Measurements from ENCODE around the gene TOX2. TPM values are rescaled to one million over a fixed set of nuclear protein-coding genes. Genes with fewer than 3 reads are reported as not detected.

The TOX2 gene
- total and polyA plus RNA-seq, 2 of the 4 experiments (the other 2 are of a cell fraction), result 1.3 to 17.5 TPM

DNA sequence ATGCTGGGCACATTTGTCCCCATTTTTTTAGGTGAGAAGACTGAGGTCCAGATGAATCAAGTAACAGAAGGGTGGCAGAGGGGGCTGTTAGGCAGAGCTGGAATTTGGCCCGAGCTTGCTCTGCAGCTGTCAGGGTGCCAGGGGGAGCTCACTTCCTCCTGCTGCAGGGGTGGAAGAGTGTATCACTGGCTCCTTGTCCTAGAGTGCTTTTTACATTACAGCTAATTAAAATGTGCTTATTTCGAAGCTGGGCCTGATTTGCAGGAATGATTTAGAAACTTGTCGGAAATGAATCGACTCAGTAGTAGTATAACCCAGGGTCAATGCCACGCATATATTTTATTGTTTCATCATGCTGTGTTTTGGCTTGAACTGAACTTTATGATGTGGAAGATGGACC lies 11.1 kb downstream of the TOX2 start:
- no TSS peak for BruUV-seq (replicated peaks)
- Histone ChIP-seq H3K4me3 (ENCODE audit: insufficient read depth, low read depth, low read length) (no peak overlapping the region), H3K23ac (ENCODE audit: low read depth, low read length) (peak overlapping the region; percentile 2; the same call in 1 of the 2 replicates), H3K27ac (ENCODE audit: insufficient read depth, low read length) (0 out of 2 replicates have a peak overlapping the region, but pooled peaks have one; percentile 5), H4K5ac (ENCODE audit: low read depth, low read length) (no peak overlapping the region), H2AFZ (replicated peaks; ENCODE audit: low read length, poor library complexity) (no peak overlapping the region), H4K8ac (ENCODE audit: low read depth in 2 of 2, low read length in 2 of 2) (peak overlapping the region in 1 of 2 experiments; percentile 6; a peak in 2 of 4 replicates), H3K9me1 (ENCODE audit: insufficient read depth, low read length) (peaks cover 43% of the 10 kb centered on the region), H3K79me1 (ENCODE audit: low read depth in 1 of 2, low read length in 2 of 2) (peaks cover 56 to 93% of the 10 kb centered on the region in 2 experiments), H2BK15ac (ENCODE audit: low read depth, low read length) (no peak overlapping the region), H4K20me1 (ENCODE audit: insufficient read depth, low read length) (peaks cover 66% of the 10 kb centered on the region), H2BK120ac (ENCODE audit: low read depth, low read length) (peak overlapping the region; percentile 47; the same call in 1 of the 2 replicates), H2AK5ac (ENCODE audit: low read depth, low read length) (peak overlapping the region; percentile 33; the same call in 1 of the 2 replicates), H2BK5ac (ENCODE audit: low read depth, low read length, poor library complexity, severe bottlenecking) (no peak overlapping the region), H2BK20ac (ENCODE audit: low read depth, low read length) (peak overlapping the region; percentile 65; the same call in 1 of the 2 replicates), H2AK9ac (replicated peaks; ENCODE audit: low read depth, low read length, poor library complexity) (no peak overlapping the region), H3K56ac (ENCODE audit: extremely low read depth, insufficient read depth, low read length) (no peak overlapping the region), H3K4me1 (ENCODE audit: control insufficient read depth, insufficient read depth, low read length) (peaks cover 14% of the 10 kb centered on the region), H3K27me3 (ENCODE audit: control insufficient read depth, insufficient read depth, low read length) (no peaks in the 10 kb centered on the region), H3K4me2 (ENCODE audit: low read depth, low read length) (0 out of 2 replicates have a peak overlapping the region, but pooled peaks have one; percentile 21), H3K9ac (ENCODE audit: low read depth, low read length) (no peak overlapping the region), H4K91ac (ENCODE audit: insufficient read depth, low read depth, low read length) (peak overlapping the region; percentile 43; the same call in 1 of the 2 replicates), H3K18ac (ENCODE audit: low read depth, low read length) (no peak overlapping the region), H3K9me3 (ENCODE audit: control insufficient read depth, insufficient read depth, low read length) (no peaks in the 10 kb centered on the region), H3K4ac (ENCODE audit: low read depth, low read length) (peak overlapping the region; percentile 37; the same call in 1 of the 2 replicates), H3K14ac (replicated peaks; ENCODE audit: low read depth, low read length) (peak overlapping the region; percentile 82), H3K36me3 (ENCODE audit: control insufficient read depth, insufficient read depth, low read length) (0 out of 2 replicates have a peak, but pooled peaks cover 1% of the 10 kb centered on the region)
- DNase-seq, result peak; percentile 58
- TF ChIP-seq RFX5 (IDR thresholded peaks at IDR 0.05; ENCODE audit: low read depth, low read length) (no peak), NFE2L2 (IDR thresholded peaks at IDR 0.05; ENCODE audit: low read depth, low read length) (no peak), RAD21 (IDR thresholded peaks at IDR 0.05; ENCODE audit: low read length) (peak; percentile 22; the same call in 1 of the 2 replicates), MXI1 (IDR thresholded peaks at IDR 0.05; ENCODE audit: borderline replicate concordance, low read depth, low read length) (no peak), SMC3 (IDR thresholded peaks at IDR 0.05; ENCODE audit: low read depth, low read length) (0 out of 2 replicates have a peak, but pooled peaks have one; percentile 4), BHLHE40 (IDR thresholded peaks at IDR 0.05; ENCODE audit: low read depth, low read length) (0 out of 2 replicates have a peak, but pooled peaks have one; percentile 24), MAZ (IDR thresholded peaks at IDR 0.05; ENCODE audit: borderline replicate concordance, low read depth, low read length) (no peak)
- TF ChIP-seq, protein P1, sequence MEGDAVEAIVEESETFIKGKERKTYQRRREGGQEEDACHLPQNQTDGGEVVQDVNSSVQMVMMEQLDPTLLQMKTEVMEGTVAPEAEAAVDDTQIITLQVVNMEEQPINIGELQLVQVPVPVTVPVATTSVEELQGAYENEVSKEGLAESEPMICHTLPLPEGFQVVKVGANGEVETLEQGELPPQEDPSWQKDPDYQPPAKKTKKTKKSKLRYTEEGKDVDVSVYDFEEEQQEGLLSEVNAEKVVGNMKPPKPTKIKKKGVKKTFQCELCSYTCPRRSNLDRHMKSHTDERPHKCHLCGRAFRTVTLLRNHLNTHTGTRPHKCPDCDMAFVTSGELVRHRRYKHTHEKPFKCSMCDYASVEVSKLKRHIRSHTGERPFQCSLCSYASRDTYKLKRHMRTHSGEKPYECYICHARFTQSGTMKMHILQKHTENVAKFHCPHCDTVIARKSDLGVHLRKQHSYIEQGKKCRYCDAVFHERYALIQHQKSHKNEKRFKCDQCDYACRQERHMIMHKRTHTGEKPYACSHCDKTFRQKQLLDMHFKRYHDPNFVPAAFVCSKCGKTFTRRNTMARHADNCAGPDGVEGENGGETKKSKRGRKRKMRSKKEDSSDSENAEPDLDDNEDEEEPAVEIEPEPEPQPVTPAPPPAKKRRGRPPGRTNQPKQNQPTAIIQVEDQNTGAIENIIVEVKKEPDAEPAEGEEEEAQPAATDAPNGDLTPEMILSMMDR (conservative IDR thresholded peaks at IDR 0.05; ENCODE audit: low read depth, low read length), result 0 out of 2 replicates have a peak, but pooled peaks have one; percentile 8
- TF ChIP-seq, protein P2, sequence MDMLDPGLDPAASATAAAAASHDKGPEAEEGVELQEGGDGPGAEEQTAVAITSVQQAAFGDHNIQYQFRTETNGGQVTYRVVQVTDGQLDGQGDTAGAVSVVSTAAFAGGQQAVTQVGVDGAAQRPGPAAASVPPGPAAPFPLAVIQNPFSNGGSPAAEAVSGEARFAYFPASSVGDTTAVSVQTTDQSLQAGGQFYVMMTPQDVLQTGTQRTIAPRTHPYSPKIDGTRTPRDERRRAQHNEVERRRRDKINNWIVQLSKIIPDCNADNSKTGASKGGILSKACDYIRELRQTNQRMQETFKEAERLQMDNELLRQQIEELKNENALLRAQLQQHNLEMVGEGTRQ (IDR thresholded peaks at IDR 0.05; ENCODE audit: low read depth, low read length), result no peak
- TF ChIP-seq, protein P3, sequence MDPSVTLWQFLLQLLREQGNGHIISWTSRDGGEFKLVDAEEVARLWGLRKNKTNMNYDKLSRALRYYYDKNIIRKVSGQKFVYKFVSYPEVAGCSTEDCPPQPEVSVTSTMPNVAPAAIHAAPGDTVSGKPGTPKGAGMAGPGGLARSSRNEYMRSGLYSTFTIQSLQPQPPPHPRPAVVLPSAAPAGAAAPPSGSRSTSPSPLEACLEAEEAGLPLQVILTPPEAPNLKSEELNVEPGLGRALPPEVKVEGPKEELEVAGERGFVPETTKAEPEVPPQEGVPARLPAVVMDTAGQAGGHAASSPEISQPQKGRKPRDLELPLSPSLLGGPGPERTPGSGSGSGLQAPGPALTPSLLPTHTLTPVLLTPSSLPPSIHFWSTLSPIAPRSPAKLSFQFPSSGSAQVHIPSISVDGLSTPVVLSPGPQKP (IDR thresholded peaks at IDR 0.05; ENCODE audit: borderline replicate concordance, low read depth, low read length), result no peak
- CTCF ChIA-PET, result interaction anchor here (0.5 to 1.4 kb wide), 3 partner anchors 10 to 169 kb away, joined by 3 to 4 read pairs (median 3); no protein-coding TSS in a partner anchor
- POLR2A ChIA-PET (ENCODE audit: unreplicated experiment), result interaction anchor here (0.6 to 0.7 kb wide), 2 partner anchors 11 to 1916 kb away, joined by 3 to 8 read pairs; no protein-coding TSS in a partner anchor
- in situ Hi-C loops (cut with MboI; ENCODE audit: low sequenced_read_pairs) (loop anchor here (25.0 kb wide), 1 partner anchor 1862 kb away; the partner anchor contains the start of genes DNTTIP1 and WFDC3), intact Hi-C loops (cut with micrococcal nuclease) (no loop called here), dilution Hi-C loops (cut with HindIII; ENCODE audit: low sequenced_read_pairs, unreplicated experiment) (no loop called here)
- peak; percentile 73 for ATAC-seq (ENCODE audit: low read depth)
- WGBS, 2 experiments (ENCODE audit: extremely low coverage in 2 of 2, insufficient read length in 1 of 2), result no CpG with 5 or more reads among the region's 5 CpGs

Data from IMR-90 (cell line).